Kidney (tissue), 14 donors: ENCODE measurements around the gene MADD. TPM values are rescaled to one million over a fixed set of nuclear protein-coding genes. Genes with fewer than 3 reads are reported as not detected.

Experiments used
- DNase-seq, 5 donors: peaks; one replicate each; pipeline ENCODE4 v3.0.0-alpha.2; 2013 to 2020
- FAIRE-seq: peaks from 2 replicates; lab custom pipeline; 2012; peaks lifted over from hg19 to GRCh38; lab: Jason Lieb, UNC
- H3K27ac ChIP-seq, 2 donors: one replicate each; pipeline ENCODE4 v1.7.0; 2013; ENCODE audit warnings: low read depth in 2 of 2, low read length in 2 of 2, inconsistent platforms in 1 of 2
- H3K27me3 ChIP-seq: one replicate; pipeline ENCODE4 v1.7.1; 2013; ENCODE audit warnings: low read length, inconsistent platforms; ENCODE audit not compliant: control insufficient read depth, insufficient read depth
- H3K36me3 ChIP-seq, 3 donors: one replicate each; pipeline versions ENCODE4 v1.7.0 to v1.7.1; 2013; ENCODE audit warnings: low read length in 3 of 3, control low read depth in 1 of 3, inconsistent platforms in 1 of 3; ENCODE audit not compliant: insufficient read depth in 3 of 3, control insufficient read depth in 2 of 3
- H3K4me1 ChIP-seq, 3 donors: one replicate each; pipeline versions ENCODE4 v1.7.0 to v1.7.1; 2013; ENCODE audit warnings: low read length in 3 of 3, inconsistent platforms in 1 of 3, low read depth in 1 of 3; ENCODE audit not compliant: control insufficient read depth in 2 of 3, insufficient read depth in 2 of 3
- H3K4me3 ChIP-seq, 3 donors: one replicate each; pipeline versions ENCODE4 v1.7.0 to v1.8.1; 2013; ENCODE audit warnings: low read length in 3 of 3, control low read depth in 1 of 3, inconsistent platforms in 1 of 3
- H3K9ac ChIP-seq, 3 donors: one replicate each; pipeline versions ENCODE4 v1.7.0 to v1.7.1; 2013; ENCODE audit warnings: low read length in 3 of 3, control low read depth in 1 of 3, inconsistent platforms in 1 of 3
- H3K9me3 ChIP-seq, 3 donors: one replicate each; pipeline versions ENCODE4 v1.7.0 to v1.7.1; 2013; ENCODE audit warnings: low read length in 3 of 3, control low read depth in 1 of 3, inconsistent platforms in 1 of 3; ENCODE audit not compliant: control insufficient read depth in 2 of 3, insufficient read depth in 1 of 3
- intact Hi-C: fragments of 100-400 bp; cut with DNase I; formaldehyde crosslinking; loops from one replicate; pipeline ENCODE4 v1.11.1; 2022
- polyA plus RNA-seq: library from polyadenylated mRNA; stranded (reverse); fragments of 350-450 nt; fragmentation: Illumina TruSeq; extraction: RNeasy Lipid Tissue Mini Kit (QIAGEN cat#74804); gene quantifications from one replicate; pipeline ENCODE4 v1.2.3, GENCODE V29; 2014; ENCODE audit warnings: low read depth, low replicate concordance; ENCODE audit not compliant: insufficient read depth
- total RNA-seq: library from RNA; stranded (reverse); fragmentation: NEBNext Ultra II Directional; extraction: Animal tissue kit (Norgen Biotek cat#: 25700); gene quantifications from one replicate; pipeline ENCODE4 v1.2.1, GENCODE V29; 2021
- TF ChIP-seq, protein P1 (sequence below): IDR thresholded peaks from 3 replicates; pipeline ENCODE4 v1.5.1; 2012; ENCODE audit warnings: mild to moderate bottlenecking, moderate library complexity, borderline replicate concordance; ENCODE audit not compliant: insufficient read depth; ENCODE audit errors: extremely low read depth
- donor health status: control.
- donor health status: control.
- donor health status: control.
- donor health status: control.
- donor health status: control.
- donor health status: DM: yes; HTN: yes; CAD: no.
- donor health status: Normal renal cell carcinoma (clear cell type).

MADD gene
- total and polyA plus RNA-seq, 2 donors from 2014 or later: 19.0 to 39.2 TPM

DNA sequence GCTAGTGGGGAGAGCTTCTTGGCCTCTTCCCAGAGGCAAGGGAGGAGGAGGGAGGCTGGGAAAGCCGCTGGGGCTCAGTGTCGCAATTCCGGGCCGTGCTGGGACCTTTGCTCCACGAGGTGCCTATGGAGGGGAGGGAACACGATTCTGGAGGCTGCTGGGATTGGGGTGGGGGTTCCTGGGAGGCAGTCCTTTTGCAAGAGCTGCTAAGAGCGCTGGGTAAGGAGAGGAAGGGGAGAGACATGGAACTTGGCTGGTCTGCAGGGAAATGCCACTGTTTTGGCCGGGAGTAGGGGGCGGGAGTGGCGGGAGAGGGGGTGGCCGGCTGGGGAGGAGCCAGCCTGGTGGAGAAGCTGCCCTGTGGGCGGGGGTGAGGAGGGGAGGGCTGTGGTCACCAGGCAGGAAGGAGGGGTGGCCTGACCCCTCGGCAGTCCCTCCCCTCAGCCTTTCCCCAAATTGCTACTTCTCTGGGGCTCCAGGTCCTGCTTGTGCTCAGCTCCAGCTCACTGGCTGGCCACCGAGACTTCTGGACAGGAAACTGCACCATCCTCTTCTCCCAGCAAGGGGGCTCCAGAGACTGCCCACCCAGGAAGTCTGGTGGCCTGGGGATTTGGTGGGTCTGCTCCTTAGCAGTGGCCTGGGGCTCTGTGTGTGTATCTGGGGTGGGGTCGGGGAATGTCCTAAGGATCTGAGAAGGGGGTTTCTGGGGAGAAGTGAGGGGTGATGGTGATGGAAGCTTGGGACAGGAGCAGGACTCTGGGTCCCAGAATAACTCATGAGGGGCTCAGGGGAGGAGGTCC is 12.2 kb upstream of the MADD start, which contains the start of gene NR1H3:
NR1H3 (plus strand) TSS at position 480 of the 800 bp plus-strand sequence. CDS start 1,221 bp downstream, outside the sequence.
- peaks cover 3 to 30% (median 27%) of the 10 kb centered on the region in 3 donors for H3K4me1 ChIP-seq
- FAIRE-seq (no peak), DNase-seq (peak; percentile 73 to 94 (median 82))
- H3K27ac ChIP-seq: peak within 1 kb of the TSS; percentile 39 to 80
- H3K36me3 ChIP-seq: peaks cover 0 to 2% (median 0%) of the 10 kb centered on the region in 3 donors
- peak within 1 kb of the TSS; percentile 37 to 65 (median 49) for H3K4me3 ChIP-seq
- TF ChIP-seq, protein P1, sequence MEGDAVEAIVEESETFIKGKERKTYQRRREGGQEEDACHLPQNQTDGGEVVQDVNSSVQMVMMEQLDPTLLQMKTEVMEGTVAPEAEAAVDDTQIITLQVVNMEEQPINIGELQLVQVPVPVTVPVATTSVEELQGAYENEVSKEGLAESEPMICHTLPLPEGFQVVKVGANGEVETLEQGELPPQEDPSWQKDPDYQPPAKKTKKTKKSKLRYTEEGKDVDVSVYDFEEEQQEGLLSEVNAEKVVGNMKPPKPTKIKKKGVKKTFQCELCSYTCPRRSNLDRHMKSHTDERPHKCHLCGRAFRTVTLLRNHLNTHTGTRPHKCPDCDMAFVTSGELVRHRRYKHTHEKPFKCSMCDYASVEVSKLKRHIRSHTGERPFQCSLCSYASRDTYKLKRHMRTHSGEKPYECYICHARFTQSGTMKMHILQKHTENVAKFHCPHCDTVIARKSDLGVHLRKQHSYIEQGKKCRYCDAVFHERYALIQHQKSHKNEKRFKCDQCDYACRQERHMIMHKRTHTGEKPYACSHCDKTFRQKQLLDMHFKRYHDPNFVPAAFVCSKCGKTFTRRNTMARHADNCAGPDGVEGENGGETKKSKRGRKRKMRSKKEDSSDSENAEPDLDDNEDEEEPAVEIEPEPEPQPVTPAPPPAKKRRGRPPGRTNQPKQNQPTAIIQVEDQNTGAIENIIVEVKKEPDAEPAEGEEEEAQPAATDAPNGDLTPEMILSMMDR: peak; percentile 36
- H3K9me3 ChIP-seq: no peaks in the 10 kb centered on the region
- H3K27me3 ChIP-seq: no peaks in the 10 kb centered on the region
- peak within 1 kb of the TSS in 2 of 3 donors; percentile 25 to 56 for H3K9ac ChIP-seq
- intact Hi-C loops: no loop called here

DNA sequence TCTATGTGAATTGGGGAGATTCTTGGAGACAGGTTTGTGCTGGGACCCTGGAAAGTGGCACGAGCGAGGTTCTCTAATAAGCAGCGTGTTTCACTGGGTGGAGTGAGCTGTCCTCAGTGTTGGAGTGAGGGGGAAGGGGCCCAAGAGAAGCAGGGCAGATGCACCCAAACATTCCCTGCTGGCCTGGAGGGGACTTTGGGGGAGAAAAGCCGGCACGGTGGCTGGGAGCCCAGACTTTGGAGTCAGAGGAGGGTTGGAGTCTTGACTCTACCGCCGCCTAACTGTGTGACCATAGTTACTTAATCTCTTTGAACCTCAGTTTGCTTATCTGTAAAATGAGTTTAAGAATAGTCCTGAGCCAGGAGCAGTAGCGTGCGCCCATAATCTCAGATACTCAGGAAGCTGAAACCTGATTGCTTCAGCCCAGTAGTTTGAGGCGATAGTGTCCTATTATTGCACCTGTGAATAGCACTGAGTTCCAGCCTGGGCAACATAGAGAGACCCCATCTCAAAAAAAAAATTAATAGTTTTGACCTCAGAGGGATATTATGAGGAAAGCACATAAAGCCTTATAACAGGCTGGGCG is 11.5 kb upstream of the MADD start:
- FAIRE-seq (no peak), DNase-seq (no peak)
- Histone ChIP-seq H3K27me3 (no peaks in the 10 kb centered on the region), H3K36me3 (peaks cover 0 to 4% (median 0%) of the 10 kb centered on the region in 3 donors), H3K4me1 (peaks cover 3 to 26% (median 26%) of the 10 kb centered on the region in 3 donors), H3K27ac (peak overlapping the region; percentile 39 to 80), H3K9ac (peak overlapping the region in 1 of 3 donors; percentile 21), H3K4me3 (peak overlapping the region; percentile 37 to 65 (median 49)), H3K9me3 (no peaks in the 10 kb centered on the region)
- TF ChIP-seq, protein P1: no peak
- intact Hi-C loops: no loop called here

DNA sequence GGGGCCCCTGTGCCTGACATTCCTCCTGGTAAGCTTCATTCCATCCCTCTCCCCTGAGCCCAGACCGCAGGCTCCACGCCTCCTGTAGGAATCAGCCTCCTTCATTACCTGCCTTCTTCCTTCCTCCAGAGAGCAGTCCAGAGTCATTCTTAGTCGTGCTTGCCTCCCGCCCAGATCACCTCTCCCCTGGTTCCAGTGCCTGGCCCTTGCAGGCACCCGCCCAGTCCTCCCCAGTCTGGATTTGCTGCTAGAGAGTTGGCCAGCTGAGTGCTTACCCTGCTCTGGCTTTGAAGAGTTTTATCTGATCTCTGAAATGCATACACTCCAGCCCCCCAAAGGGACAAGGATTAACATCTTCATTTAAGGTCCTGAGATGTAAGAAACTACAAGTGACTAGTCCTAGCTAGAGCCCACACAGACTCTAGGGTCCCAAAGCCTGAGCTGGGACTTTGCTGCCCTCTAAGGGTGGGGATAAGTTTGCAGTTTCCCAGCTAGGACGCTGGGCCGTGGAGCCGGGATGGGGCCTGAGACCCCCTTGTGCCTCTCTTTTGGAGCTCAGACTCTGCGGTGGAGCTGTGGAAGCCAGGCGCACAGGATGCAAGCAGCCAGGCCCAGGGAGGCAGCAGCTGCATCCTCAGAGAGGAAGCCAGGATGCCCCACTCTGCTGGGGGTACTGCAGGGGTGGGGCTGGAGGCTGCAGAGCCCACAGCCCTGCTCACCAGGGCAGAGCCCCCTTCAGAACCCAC is 10.5 kb upstream of the MADD start:
- TF ChIP-seq, protein P1: peak; percentile 41
- no peaks in the 10 kb centered on the region for H3K27me3 ChIP-seq
- intact Hi-C loops: no loop called here

More for the DNA sequence above, 10.5 kb upstream of the MADD start:
- Histone ChIP-seq H3K9ac (no peak overlapping the region), H3K27ac (no peak overlapping the region), H3K9me3 (no peaks in the 10 kb centered on the region), H3K4me1 (peaks cover 3 to 19% (median 16%) of the 10 kb centered on the region in 3 donors), H3K36me3 (peaks cover 0 to 4% (median 0%) of the 10 kb centered on the region in 3 donors), H3K4me3 (no peak overlapping the region)
- DNase-seq (peak in 1 of 5 donors; percentile 52), FAIRE-seq (no peak)
